Loucy (cell line): ENCODE measurements around the gene INPP5D.

Source experiments
- CTCF ChIP-seq: fragments of 200-600 bp; sonication (generic); conservative IDR thresholded peaks from 2 replicates; pipeline ENCODE4 v1.5.1; 2014; ENCODE audit warnings: mild to moderate bottlenecking, antibody characterized with exemption, low read length
- EZH2phosphoT487 ChIP-seq: fragments of 200-600 bp; IDR thresholded peaks from 2 replicates; pipeline ENCODE4 v1.6.1; 2018; ENCODE audit warnings: antibody characterized with exemption, mild to moderate bottlenecking, moderate library complexity, borderline replicate concordance

- TF ChIP-seq CTCF, result no peak
- TF ChIP-seq EZH2phosphoT487, result no peak
These were observed 184.7 kb downstream of the INPP5D start for GRCh38 chr2:233244818-233245217.
